GM12878 (cell line): ENCODE results near the gene ABL1. TPM values are rescaled to one million over a fixed set of nuclear protein-coding genes. Genes with fewer than 3 reads are reported as not detected.

ENCODE experiments used
- ATAC-seq: fragments of 200-7000 bp; cut with Tn5 transposase; 3 replicates; pipeline ENCODE4 v1.9.1; 2020; ENCODE audit warnings: mild to moderate bottlenecking, moderate library complexity
- BruUV-seq: library from RNA; stranded (reverse); fragments of 400-500 nt; replicated peaks from 2 replicates; lab custom pipeline; 2021; lab: Mats Ljungman, UMichigan
- CTCF ChIA-PET: fragments of 300-600 bp; sonication (Branson Sonifier 250); formaldehyde crosslinking; extraction: SDS; loops from one replicate; lab custom pipeline; 2021; ENCODE audit warnings: inconsistent platforms; lab: Yijun Ruan, JAX
- POLR2A ChIA-PET: fragments of 350-600 bp; formaldehyde crosslinking; extraction: SDS; loops from one replicate; lab custom pipeline; 2021; ENCODE audit warnings: inconsistent platforms; lab: Charles Lee
- RAD21 ChIA-PET: fragments of 300-600 bp; sonication (Branson Sonifier 250); formaldehyde crosslinking; loops from one replicate; lab custom pipeline; 2023; ENCODE audit warnings: antibody characterized with exemption; ENCODE audit not compliant: unreplicated experiment; lab: Charles Lee
- SMC1A ChIA-PET: fragments of 300-600 bp; sonication (Branson Sonifier 250); formaldehyde crosslinking; loops from one replicate; lab custom pipeline; 2023; ENCODE audit not compliant: unreplicated experiment, uncharacterized antibody; lab: Charles Lee
- DNase-seq: peaks from one replicate; pipeline ENCODE4 v3.0.0-alpha.2; 2011; ENCODE audit warnings: low read depth, low spot score
- FAIRE-seq: peaks from 3 replicates; lab custom pipeline; 2011; peaks lifted over from hg19 to GRCh38; lab: Jason Lieb, UNC
- H2AFZ ChIP-seq: 2 replicates; pipeline ENCODE4 v1.6.0; 2011; ENCODE audit warnings: low read depth, low read length, control low read depth; ENCODE audit not compliant: control insufficient read depth
- H3K27ac ChIP-seq: 2 replicates; pipeline ENCODE4 v1.5.1; 2011; ENCODE audit warnings: control low read depth; ENCODE audit not compliant: control insufficient read depth, insufficient read depth
- H3K27me3 ChIP-seq, 2 experiments: replicated peaks in 1 of 2; 2 replicates each; pipeline versions ENCODE4 v1.6.0 to v1.6.1; 2011; ENCODE audit warnings: low read length in 1 of 2; ENCODE audit not compliant: control insufficient read depth in 2 of 2, insufficient read depth in 2 of 2
- H3K36me3 ChIP-seq, 2 experiments: 2 replicates each; pipeline ENCODE4 v1.5.1; 2011; ENCODE audit warnings: low read length in 1 of 2; ENCODE audit not compliant: control insufficient read depth in 2 of 2, insufficient read depth in 2 of 2
- H3K4me1 ChIP-seq: 2 replicates; pipeline ENCODE4 v1.6.1; 2011; ENCODE audit warnings: mild to moderate bottlenecking, low read length, moderate library complexity, mixed read lengths; ENCODE audit not compliant: control insufficient read depth, insufficient read depth
- H3K4me2 ChIP-seq: 2 replicates; pipeline ENCODE4 v1.6.0; 2011; ENCODE audit warnings: control low read depth; ENCODE audit not compliant: control insufficient read depth, insufficient read depth
- H3K4me3 ChIP-seq: fragments of 200-600 bp; sonication (generic); 2 replicates; pipeline ENCODE4 v1.5.1; 2016
- H3K79me2 ChIP-seq: 2 replicates; pipeline ENCODE4 v1.6.0; 2011; ENCODE audit warnings: low read length; ENCODE audit not compliant: control insufficient read depth, insufficient read depth
- H3K9ac ChIP-seq: 2 replicates; pipeline ENCODE4 v1.8.0; 2011; ENCODE audit warnings: low read length, control low read depth, mixed read lengths; ENCODE audit not compliant: control insufficient read depth, insufficient read depth
- H3K9me3 ChIP-seq: replicated peaks from 3 replicates; pipeline ENCODE4 v1.5.1; 2011; ENCODE audit warnings: mild to moderate bottlenecking, low read length; ENCODE audit not compliant: control insufficient read depth, insufficient read depth
- H4K20me1 ChIP-seq: 2 replicates; pipeline ENCODE4 v1.6.0; 2011; ENCODE audit not compliant: control insufficient read depth, insufficient read depth
- BCLAF1 ChIP-seq: fragments of 450-650 bp; IDR thresholded peaks from 2 replicates; pipeline ENCODE4 v1.6.1; 2017; ENCODE audit warnings: antibody characterized with exemption, mild to moderate bottlenecking, moderate library complexity
- NFYA ChIP-seq: IDR thresholded peaks from 2 replicates; pipeline ENCODE4 v1.6.1; 2011; ENCODE audit warnings: low read depth, mild to moderate bottlenecking, low read length, improper control_type of control experiment, borderline replicate concordance
- SMARCA5 ChIP-seq: fragments of 450-650 bp; IDR thresholded peaks from 2 replicates; pipeline ENCODE4 v1.6.1; 2017; ENCODE audit warnings: mild to moderate bottlenecking
- SREBF2 ChIP-seq: IDR thresholded peaks from 2 replicates; pipeline ENCODE4 v1.6.1; 2012; ENCODE audit warnings: mild to moderate bottlenecking, low read length
- WGBS: methylation state at CpG from one replicate; pipeline ENCODE4 v1.1.6; 2016; ENCODE audit warnings: low lambda C conversion rate; ENCODE audit not compliant: insufficient replicate concordance, insufficient coverage; ENCODE audit errors: missing lambda C conversion rate; 5-methylcytosine and 5-hydroxymethylcytosine counted together
- in situ Hi-C: fragments of 300-500 bp; cut with MboI; formaldehyde crosslinking; loops from 9 replicates; pipeline ENCODE4 v1.14.3; 2018; ENCODE audit warnings: mixed read lengths
- intact Hi-C: fragments of 100-400 bp; cut with micrococcal nuclease; formaldehyde crosslinking; loops from one replicate; pipeline ENCODE4 v1.14.2; 2022; ENCODE audit not compliant: unreplicated experiment
- polyA plus RNA-seq, 11 experiments: library from polyadenylated mRNA; depleted of rRNA in 4 of 11; unstranded in 6 of 11; stranded (reverse) in 5 of 11; fragments of >200 nt; fragmentation: Nextera tagmentation in 4 of 11; fragmentation: Illumina TruSeq in 1 of 11; extraction: Ambion mirVana in 4 of 11; extraction: Trizol in 1 of 11; gene quantifications; 1 replicate in 1 of 11; 2 replicates in 10 of 11; pipeline versions ENCODE4 v1.2.1 to v1.2.3, GENCODE V29; 2011 to 2016; ENCODE audit warnings: inconsistent platforms in 2 of 11, missing spikeins in 2 of 11, low read depth in 1 of 11
- total RNA-seq, 4 experiments: library from RNA; depleted of rRNA in 3 of 4; stranded (reverse); fragments of >200 nt in 3 of 4; fragmentation: Illumina TruSeq in 1 of 4; extraction: Trizol in 1 of 4; gene quantifications; 2 replicates each; pipeline versions ENCODE4 v1.2.1 to v1.2.3, GENCODE V29; 2013 to 2021
- TF ChIP-seq, protein P1 (sequence below): IDR thresholded peaks from 2 replicates; pipeline ENCODE4 v1.6.1; 2011; ENCODE audit warnings: borderline replicate concordance, low read depth, mild to moderate bottlenecking, moderate library complexity, mixed read lengths, low read length; ENCODE audit not compliant: insufficient read depth; ENCODE audit errors: extremely low read length

ABL1 gene
- total and polyA plus RNA-seq, 10 of the 15 experiments (the other 5 are each of a cell fraction or from before 2014, with no cell fraction given) = 0.79 to 51.5 (median 16.3) TPM

- TF ChIP-seq BCLAF1 (no peak), NFYA (no peak)
Measured at GRCh38 chr9:130925050-130925678, 90.1 kb downstream of the ABL1 start (continued).

GRCh38 chr9:130927338-130927737 is 92.3 kb downstream of the ABL1 start:
- Histone ChIP-seq H4K20me1 (peaks cover 8% of the 10 kb centered on the region), H3K4me1 (peaks cover 45% of the 10 kb centered on the region), H3K79me2 (no peaks in the 10 kb centered on the region), H3K27me3 (no peaks in the 10 kb centered on the region), H3K4me3 (peak overlapping the region; percentile 4; the same call in 1 of the 2 replicates), H3K4me2 (peak overlapping the region; percentile 47), H3K9ac (no peak overlapping the region), H2AFZ (no peak overlapping the region), H3K27ac (no peak overlapping the region; the same call in 1 of the 2 replicates), H3K9me3 (no peaks in the 10 kb centered on the region), H3K36me3 (no peaks in the 10 kb centered on the region)
- ATAC-seq (peak; percentile 2), DNase-seq (no peak), FAIRE-seq (no peak)
- intact Hi-C loops (no loop called here), in situ Hi-C loops (no loop called here)
- POLR2A ChIA-PET = interaction anchor here (0.7 kb wide), 1 partner anchor 32 kb away, joined by 4 read pairs; no protein-coding TSS in a partner anchor
- TF ChIP-seq, protein P1, sequence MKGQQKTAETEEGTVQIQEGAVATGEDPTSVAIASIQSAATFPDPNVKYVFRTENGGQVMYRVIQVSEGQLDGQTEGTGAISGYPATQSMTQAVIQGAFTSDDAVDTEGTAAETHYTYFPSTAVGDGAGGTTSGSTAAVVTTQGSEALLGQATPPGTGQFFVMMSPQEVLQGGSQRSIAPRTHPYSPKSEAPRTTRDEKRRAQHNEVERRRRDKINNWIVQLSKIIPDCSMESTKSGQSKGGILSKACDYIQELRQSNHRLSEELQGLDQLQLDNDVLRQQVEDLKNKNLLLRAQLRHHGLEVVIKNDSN = peak; percentile 17
- peak; percentile 23; the same call in 1 of the 2 replicates for TF ChIP-seq SMARCA5
- no peak for TF ChIP-seq SREBF2
- no TSS peak for BruUV-seq
- RAD21 ChIA-PET = interaction anchor here (0.7 to 4.0 kb wide), 6 partner anchors 57 to 243 kb away, joined by 3 to 33 read pairs (median 4); no protein-coding TSS in a partner anchor
- 28% methylated on average over 10 of the region's 10 CpGs for WGBS
- CTCF ChIA-PET = interaction anchor here (0.8 to 4.2 kb wide), 6 partner anchors 15 to 244 kb away, joined by 3 to 27 read pairs (median 6); no protein-coding TSS in a partner anchor
- SMC1A ChIA-PET = interaction anchor here (0.6 to 2.0 kb wide), 9 partner anchors 9 to 1196 kb away, joined by 3 to 9 read pairs (median 3); no protein-coding TSS in a partner anchor
